K562 (cell line): ENCODE measurements around the gene METTL3. TPM values are rescaled to one million over a fixed set of nuclear protein-coding genes. Genes with fewer than 3 reads are reported as not detected.
A peak's percentile ranks its signal among the peaks of the same experiment; 100 is the strongest.

Source experiments
- ATF2 ChIP-seq: sonication (generic); formaldehyde crosslinking; IDR thresholded peaks from 2 replicates; pipeline ENCODE4 v1.8.1; 2022; ENCODE audit warnings: missing genetic modification reagents
- CBX2 ChIP-seq: fragments of 200-600 bp; sonication (generic); IDR thresholded peaks from one replicate; pipeline ENCODE4 v1.6.1; 2012; ENCODE audit warnings: mild to moderate bottlenecking, low read length, inconsistent platforms; ENCODE audit not compliant: insufficient read depth, poor library complexity, severe bottlenecking
- CHCHD3 ChIP-seq: fragments of 250-450 bp; sonication (Bioruptor Pico); IDR thresholded peaks from 2 replicates; pipeline ENCODE4 v2.1.2; 2022; ENCODE audit warnings: mild to moderate bottlenecking
- CSDE1 ChIP-seq, 2 experiments: fragments of 450-650 bp; IDR thresholded peaks; 2 replicates each; pipeline ENCODE4 v1.6.1; 2016; ENCODE audit warnings: mild to moderate bottlenecking in 1 of 2
- GTF3C2 ChIP-seq: IDR thresholded peaks from 3 replicates; pipeline ENCODE4 v1.6.1; 2011; ENCODE audit warnings: borderline replicate concordance, mild to moderate bottlenecking, moderate library complexity; ENCODE audit not compliant: insufficient read length; ENCODE audit errors: extremely low read depth
- HNRNPLL ChIP-seq: fragments of 200-400 bp; formaldehyde crosslinking; IDR thresholded peaks from 2 replicates; pipeline ENCODE4 v1.6.1; 2017; ENCODE audit warnings: low read length, low read depth, mild to moderate bottlenecking; ENCODE audit not compliant: poor library complexity, severe bottlenecking
- HSF4 ChIP-seq: fragments of 250-450 bp; sonication (Bioruptor Pico); IDR thresholded peaks from 2 replicates; pipeline ENCODE4 v2.1.2; 2022; ENCODE audit warnings: mild to moderate bottlenecking, moderate library complexity, borderline replicate concordance
- PURB ChIP-seq: sonication (generic); formaldehyde crosslinking; IDR thresholded peaks from 2 replicates; pipeline ENCODE4 v1.9.0; 2021; ENCODE audit warnings: low read depth, mild to moderate bottlenecking, missing genetic modification reagents
- RCOR1 ChIP-seq, 2 experiments: IDR thresholded peaks; 2 replicates each; pipeline ENCODE4 v1.6.1; 2012; ENCODE audit warnings: low read depth in 2 of 2, low read length in 2 of 2, borderline replicate concordance in 1 of 2, improper control_type of control experiment in 1 of 2
- SRSF3 ChIP-seq: fragments of 200-400 bp; formaldehyde crosslinking; IDR thresholded peaks from 2 replicates; pipeline ENCODE4 v1.6.1; 2016; ENCODE audit warnings: mild to moderate bottlenecking, low read length, moderate library complexity; ENCODE audit not compliant: insufficient read depth
- TCF15 ChIP-seq: fragments of 250-450 bp; sonication (Bioruptor Pico); IDR thresholded peaks from 2 replicates; pipeline ENCODE4 v1.8.0; 2022; ENCODE audit warnings: moderate library complexity, mild to moderate bottlenecking, inconsistent platforms
- TOE1 ChIP-seq, 2 experiments: fragments of 450-650 bp in 1 of 2; sonication (generic) in 1 of 2; formaldehyde crosslinking in 1 of 2; IDR thresholded peaks; 2 replicates each; pipeline versions ENCODE4 v1.7.1 to v1.8.0; 2016 to 2022; ENCODE audit warnings: borderline replicate concordance in 2 of 2, mild to moderate bottlenecking in 2 of 2, antibody characterized with exemption in 1 of 2, inconsistent platforms in 1 of 2, low read depth in 1 of 2, missing genetic modification reagents in 1 of 2, moderate library complexity in 1 of 2
- TRIM28 ChIP-seq: fragments of 450-650 bp; IDR thresholded peaks from 2 replicates; pipeline ENCODE4 v1.6.1; 2017
- ZBTB26 ChIP-seq: fragments of 450-650 bp; formaldehyde crosslinking; IDR thresholded peaks from 2 replicates; pipeline ENCODE4 v1.4.0; 2022; ENCODE audit warnings: missing genetic modification characterization
- ZEB2 ChIP-seq: fragments of 450-650 bp; IDR thresholded peaks from 2 replicates; pipeline ENCODE4 v1.6.1; 2016
- ZZZ3 ChIP-seq: fragments of 450-650 bp; IDR thresholded peaks from 2 replicates; pipeline ENCODE4 v1.6.1; 2016; ENCODE audit warnings: antibody characterized with exemption, mild to moderate bottlenecking, moderate library complexity
- polyA plus RNA-seq, 8 experiments: library from polyadenylated mRNA; depleted of rRNA in 4 of 8; stranded (reverse) in 5 of 8; unstranded in 3 of 8; fragments of >200 nt; fragmentation: Nextera tagmentation in 2 of 8; fragmentation: Illumina TruSeq in 1 of 8; extraction: Ambion mirVana in 2 of 8; extraction: Trizol in 1 of 8; gene quantifications; 2 replicates each; pipeline versions ENCODE4 v1.2.1 to v1.2.3, GENCODE V29; 2011 to 2014; ENCODE audit warnings: inconsistent platforms in 1 of 8, missing spikeins in 1 of 8
- total RNA-seq, 7 experiments: library from RNA; depleted of rRNA in 6 of 7; stranded (reverse); fragments of >200 nt in 6 of 7; fragmentation: Illumina TruSeq in 2 of 7; extraction: Trizol in 2 of 7; gene quantifications; 2 replicates each; pipeline versions ENCODE4 v1.2.1 to v1.2.3, GENCODE V29; 2011 to 2021; ENCODE audit warnings: low replicate concordance in 1 of 7

Gene METTL3
- total and polyA plus RNA-seq, 9 of the 15 experiments (the other 6 are each of a cell fraction or from before 2014, with no cell fraction given) = 42.1 to 151 (median 65.7) TPM

- no peak for TF ChIP-seq ATF2
- TF ChIP-seq RCOR1 (IDR thresholded peaks at IDR 0.05; ENCODE audit: borderline replicate concordance in 1 of 2, low read depth in 2 of 2, low read length in 2 of 2) = peak in 1 of 2 experiments; percentile 29; a peak in 1 of 4 replicates
- TF ChIP-seq CHCHD3 (CRISPR knock-in tag) = no peak
- no peak for TF ChIP-seq CSDE1 (IDR thresholded peaks at IDR 0.05)
- TF ChIP-seq TOE1 (IDR thresholded peaks at IDR 0.05; ENCODE audit: borderline replicate concordance) = peak; percentile 56
- TF ChIP-seq TOE1 (CRISPR knock-in tag; IDR thresholded peaks at IDR 0.05; ENCODE audit: borderline replicate concordance, low read depth) = no peak
- TF ChIP-seq ZBTB26 (CRISPR knock-in tag) = no peak
- no peak for TF ChIP-seq SRSF3
- TF ChIP-seq ZEB2 = no peak
- TF ChIP-seq ZZZ3 = no peak
- TF ChIP-seq TRIM28 = no peak
- no peak for TF ChIP-seq CBX2
- no peak for TF ChIP-seq HSF4 (CRISPR knock-in tag)
- peak; percentile 72 for TF ChIP-seq HNRNPLL
- TF ChIP-seq TCF15 (CRISPR knock-in tag) = no peak
- TF ChIP-seq PURB (CRISPR knock-in tag) = no peak
- no peak for TF ChIP-seq GTF3C2
Observed at GRCh38 chr14:21476925-21477681, 34.0 kb downstream of the METTL3 start, which contains the start of the genes RAB2B and TOX4 (continued).
